ENCODE data around the gene PAFAH2.

Gene PAFAH2

DNA sequence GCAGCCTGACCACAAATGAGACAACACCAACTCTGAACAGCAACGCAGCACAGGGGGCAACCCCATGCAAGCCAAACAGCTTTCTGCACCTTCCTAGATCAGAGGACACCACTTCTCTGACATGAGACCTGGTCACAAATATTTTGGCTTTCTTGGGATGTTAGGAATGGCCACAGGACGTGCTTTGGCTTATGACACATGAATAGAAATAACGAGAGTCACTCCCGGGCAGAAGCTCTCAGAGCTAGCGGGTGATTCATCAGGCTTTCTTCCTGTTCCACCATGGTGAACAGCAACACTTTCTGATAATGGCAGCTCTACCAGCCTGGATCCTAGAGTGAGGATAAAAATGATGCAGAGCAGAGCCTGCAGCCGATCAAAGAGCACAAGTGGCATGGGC is 39.4 kb downstream of the PAFAH2 start:
- Histone ChIP-seq H3K79me2 (ENCODE audit: insufficient read depth, low read length) (no peaks in the 10 kb centered on the region), H3K4me3 (ENCODE audit: insufficient read depth, low read length, poor library complexity, severe bottlenecking) (no peak overlapping the region), H2AFZ (ENCODE audit: low read depth, low read length, severe bottlenecking) (no peak overlapping the region), H3K9ac (ENCODE audit: low read length) (no peak overlapping the region), H3K27ac (ENCODE audit: low read depth, low read length) (no peak overlapping the region), H3K36me3 (ENCODE audit: low read length) (no peaks in the 10 kb centered on the region), H3F3A (ENCODE audit: insufficient read depth) (no peaks in the 10 kb centered on the region), H3K9me2 (replicated peaks; ENCODE audit: insufficient read depth, low read length) (no peaks in the 10 kb centered on the region), H3K4me2 (ENCODE audit: low read depth, low read length, poor library complexity, severe bottlenecking) (no peak overlapping the region), H3K27me3 (ENCODE audit: low read length) (no peaks in the 10 kb centered on the region), H3K9me3 (ENCODE audit: insufficient read depth, low read length) (no peaks in the 10 kb centered on the region), H4K20me1 (ENCODE audit: low read depth, low read length) (no peaks in the 10 kb centered on the region)
- no peak for TF ChIP-seq EZH2phosphoT487 (conservative IDR thresholded peaks at IDR 0.05; ENCODE audit: low read length)
- TF ChIP-seq, protein P1, sequence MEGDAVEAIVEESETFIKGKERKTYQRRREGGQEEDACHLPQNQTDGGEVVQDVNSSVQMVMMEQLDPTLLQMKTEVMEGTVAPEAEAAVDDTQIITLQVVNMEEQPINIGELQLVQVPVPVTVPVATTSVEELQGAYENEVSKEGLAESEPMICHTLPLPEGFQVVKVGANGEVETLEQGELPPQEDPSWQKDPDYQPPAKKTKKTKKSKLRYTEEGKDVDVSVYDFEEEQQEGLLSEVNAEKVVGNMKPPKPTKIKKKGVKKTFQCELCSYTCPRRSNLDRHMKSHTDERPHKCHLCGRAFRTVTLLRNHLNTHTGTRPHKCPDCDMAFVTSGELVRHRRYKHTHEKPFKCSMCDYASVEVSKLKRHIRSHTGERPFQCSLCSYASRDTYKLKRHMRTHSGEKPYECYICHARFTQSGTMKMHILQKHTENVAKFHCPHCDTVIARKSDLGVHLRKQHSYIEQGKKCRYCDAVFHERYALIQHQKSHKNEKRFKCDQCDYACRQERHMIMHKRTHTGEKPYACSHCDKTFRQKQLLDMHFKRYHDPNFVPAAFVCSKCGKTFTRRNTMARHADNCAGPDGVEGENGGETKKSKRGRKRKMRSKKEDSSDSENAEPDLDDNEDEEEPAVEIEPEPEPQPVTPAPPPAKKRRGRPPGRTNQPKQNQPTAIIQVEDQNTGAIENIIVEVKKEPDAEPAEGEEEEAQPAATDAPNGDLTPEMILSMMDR (IDR thresholded peaks at IDR 0.05; ENCODE audit: insufficient read depth, low read length, poor library complexity, severe bottlenecking) = no peak

DNA sequence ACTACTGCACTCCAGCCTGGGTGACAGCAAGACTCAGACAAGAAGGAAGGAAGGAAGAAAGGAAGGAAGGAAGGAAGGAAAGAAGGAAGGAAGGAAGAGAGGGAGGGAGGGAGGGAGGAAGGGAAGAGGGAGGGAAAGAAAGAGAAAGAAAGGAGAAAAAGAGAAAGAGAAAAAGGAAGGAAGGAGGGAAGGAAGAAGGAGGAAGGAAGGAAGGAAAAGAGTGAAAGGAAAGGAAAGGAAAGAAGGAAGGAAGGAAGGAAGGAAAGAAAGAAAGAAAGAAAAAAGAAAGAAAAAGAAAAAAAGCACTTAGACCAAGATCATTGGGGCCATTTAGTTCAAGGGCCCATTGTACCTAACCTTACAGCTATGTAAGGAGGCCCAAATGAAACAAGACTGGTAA is 42.3 kb downstream of the PAFAH2 start:
- H3K4me3 ChIP-seq (ENCODE audit: insufficient read depth, low read length, poor library complexity, severe bottlenecking) = no peak overlapping the region
- H3K27ac ChIP-seq (ENCODE audit: low read depth, low read length) = no peak overlapping the region
- TF ChIP-seq, protein P1 (IDR thresholded peaks at IDR 0.05; ENCODE audit: insufficient read depth, low read length, poor library complexity, severe bottlenecking) = no peak
- TF ChIP-seq EZH2phosphoT487 (conservative IDR thresholded peaks at IDR 0.05; ENCODE audit: low read length) = no peak
- no peaks in the 10 kb centered on the region for H3F3A ChIP-seq (ENCODE audit: insufficient read depth)
- H4K20me1 ChIP-seq (ENCODE audit: low read depth, low read length) = no peaks in the 10 kb centered on the region
- H3K9ac ChIP-seq (ENCODE audit: low read length) = no peak overlapping the region
- H3K79me2 ChIP-seq (ENCODE audit: insufficient read depth, low read length) = no peaks in the 10 kb centered on the region
- no peaks in the 10 kb centered on the region for H3K36me3 ChIP-seq (ENCODE audit: low read length)
- no peaks in the 10 kb centered on the region for H3K9me2 ChIP-seq (replicated peaks; ENCODE audit: insufficient read depth, low read length)
- H3K27me3 ChIP-seq (ENCODE audit: low read length) = no peaks in the 10 kb centered on the region
- no peak overlapping the region for H3K4me2 ChIP-seq (ENCODE audit: low read depth, low read length, poor library complexity, severe bottlenecking)
- H3K9me3 ChIP-seq (ENCODE audit: insufficient read depth, low read length) = no peaks in the 10 kb centered on the region
- no peak overlapping the region for H2AFZ ChIP-seq (ENCODE audit: low read depth, low read length, severe bottlenecking)

GRCh38 chr1:25954282-25954938 is 43.5 kb downstream of the PAFAH2 start:
- Histone ChIP-seq H3K27me3 (ENCODE audit: low read length) (no peaks in the 10 kb centered on the region), H3K9ac (ENCODE audit: low read length) (no peak overlapping the region), H3K9me2 (replicated peaks; ENCODE audit: insufficient read depth, low read length) (no peaks in the 10 kb centered on the region), H4K20me1 (ENCODE audit: low read depth, low read length) (no peaks in the 10 kb centered on the region), H3K9me3 (ENCODE audit: insufficient read depth, low read length) (no peaks in the 10 kb centered on the region), H3K79me2 (ENCODE audit: insufficient read depth, low read length) (no peaks in the 10 kb centered on the region), H2AFZ (ENCODE audit: low read depth, low read length, severe bottlenecking) (no peak overlapping the region), H3K4me2 (ENCODE audit: low read depth, low read length, poor library complexity, severe bottlenecking) (no peak overlapping the region), H3K4me3 (ENCODE audit: insufficient read depth, low read length, poor library complexity, severe bottlenecking) (no peak overlapping the region), H3K27ac (ENCODE audit: low read depth, low read length) (no peak overlapping the region), H3K36me3 (ENCODE audit: low read length) (no peaks in the 10 kb centered on the region), H3F3A (ENCODE audit: insufficient read depth) (no peaks in the 10 kb centered on the region)
- TF ChIP-seq, protein P1 (IDR thresholded peaks at IDR 0.05; ENCODE audit: insufficient read depth, low read length, poor library complexity, severe bottlenecking) = no peak
- TF ChIP-seq EZH2phosphoT487 (conservative IDR thresholded peaks at IDR 0.05; ENCODE audit: low read length) = no peak
